NCI-H774 (cell line): ENCODE measurements around the gene ARR3.
"Not testable (repeated sequence)": the region's sequence is repeated elsewhere in the genome, so short reads cannot be mapped to it uniquely, and the experiment has no call there.

Experiments
- DNase-seq: peaks from one replicate; lab custom pipeline; 2025; lab: John Stamatoyannopoulos, UW

The ARR3 gene

DNA sequence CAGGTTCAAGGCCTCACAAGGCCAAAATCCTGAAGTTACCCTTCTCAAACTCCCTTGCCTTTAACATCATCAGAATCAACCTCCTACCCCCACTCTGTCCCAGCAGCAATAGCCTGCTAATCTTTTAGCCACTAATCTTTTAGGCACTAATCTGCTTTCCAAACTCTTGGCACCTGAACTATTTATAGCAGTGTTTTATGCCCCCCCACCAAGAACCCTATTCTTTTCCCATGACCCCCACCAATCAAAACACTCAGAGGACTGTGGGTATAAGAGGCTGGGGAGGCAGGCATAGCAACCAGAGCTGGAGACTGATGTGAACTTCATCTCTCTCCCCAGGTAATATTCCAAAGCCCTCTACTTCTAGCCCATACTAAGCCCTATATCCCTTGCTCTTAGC, at the start of gene ARR3:
Gene ARR3, plus strand, starts transcription at position 301 of the 400 bp plus-strand sequence. CDS start 1,052 bp downstream, outside the sequence.
- DNase-seq = no peak

- DNase-seq = no peak
Measured at GRCh38 chrX:70219938-70220764, 48.0 kb upstream of the ARR3 start.

DNA sequence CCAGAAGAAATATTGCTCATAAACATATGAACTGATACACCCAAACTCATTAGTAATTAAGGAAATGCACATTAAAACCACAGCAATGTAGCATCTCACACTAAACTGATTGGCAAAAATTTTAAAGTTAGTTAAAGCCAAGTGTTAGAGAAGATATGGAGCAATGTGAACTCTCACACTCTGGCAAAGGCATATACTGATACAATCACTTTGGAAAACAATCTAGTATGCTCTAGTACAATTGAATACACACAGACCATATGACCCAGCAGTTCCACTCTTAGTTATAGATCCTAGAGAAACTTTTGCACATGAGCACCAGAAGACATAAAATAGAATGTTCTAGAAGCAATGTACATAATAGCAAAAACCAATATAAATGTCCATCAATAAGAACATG, 42.1 kb upstream of the ARR3 start:
- DNase-seq = no peak

- no peak for DNase-seq
Measured at GRCh38 chrX:70226687-70227086, 41.4 kb upstream of the ARR3 start.

- DNase-seq = no peak
Measured at GRCh38 chrX:70231666-70232065, 36.5 kb upstream of the ARR3 start.

DNA sequence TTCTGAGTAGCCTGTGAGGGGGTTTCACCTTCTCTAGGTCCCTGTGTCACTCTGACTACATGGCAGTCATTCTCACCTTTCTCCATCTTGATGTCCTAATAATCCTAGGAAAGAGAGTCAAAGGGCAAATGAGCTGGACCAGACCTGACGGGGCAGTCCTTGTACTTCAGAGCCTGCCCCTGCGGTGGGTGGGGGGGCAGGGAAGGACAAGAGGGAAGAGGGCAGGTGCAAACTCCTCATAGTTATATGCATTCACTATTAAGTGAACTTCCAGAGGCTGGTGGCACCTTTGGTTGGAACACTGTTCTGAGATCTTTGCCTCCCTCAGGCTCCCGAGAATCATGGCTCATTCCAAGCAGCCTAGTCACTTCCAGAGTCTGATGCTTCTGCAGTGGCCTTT, 33.8 kb upstream of the ARR3 start, which contains the start of gene AWAT1:
Gene AWAT1, plus strand, starts transcription at position 301 of the 400 bp plus-strand sequence. Its CDS starts 41 bp downstream, at position 342.
- DNase-seq = no peak

GRCh38 chrX:70240751-70241150, 27.4 kb upstream of the ARR3 start:
- DNase-seq = no peak

DNA sequence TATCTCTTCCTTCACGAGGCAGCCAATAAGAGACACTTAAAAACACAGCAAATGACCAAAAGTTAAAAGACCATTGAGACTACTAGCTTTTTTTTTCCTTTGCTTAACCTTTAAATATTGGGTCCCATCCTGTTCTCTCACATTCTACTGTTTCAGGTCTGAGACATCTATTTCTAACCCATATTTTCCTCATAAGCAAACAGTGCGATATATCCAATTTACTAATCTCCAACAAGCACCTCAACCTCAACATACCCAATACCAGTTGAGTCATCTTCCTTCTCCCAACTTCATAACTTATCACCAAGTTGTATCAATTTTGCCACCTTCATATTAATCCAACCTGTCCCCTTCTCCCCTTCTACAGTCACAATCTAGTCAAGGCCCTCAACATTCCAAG, 26.6 kb upstream of the ARR3 start:
- no peak for DNase-seq

GRCh38 chrX:70243601-70244000, 24.5 kb upstream of the ARR3 start:
- not testable (repeated sequence) for DNase-seq

DNA sequence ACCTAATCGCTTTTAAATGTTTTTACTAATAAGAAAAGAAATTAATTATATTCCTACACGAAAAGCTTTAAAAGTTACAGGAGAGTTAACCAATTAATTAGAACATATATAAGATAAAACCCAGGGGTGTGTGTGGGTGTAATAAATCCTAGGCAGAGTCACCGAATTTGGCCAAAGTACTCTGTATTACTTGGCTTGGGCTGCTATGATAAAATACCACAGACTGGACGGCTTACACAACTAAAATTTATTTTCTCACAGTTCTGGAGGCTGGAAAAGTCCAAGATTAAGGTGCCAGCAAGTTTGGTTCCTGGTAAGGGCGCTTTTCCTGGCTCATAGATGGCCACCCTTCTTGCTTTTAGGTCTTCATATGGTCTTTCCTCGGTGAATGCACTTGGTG, 23.3 kb upstream of the ARR3 start:
- no peak for DNase-seq

DNA sequence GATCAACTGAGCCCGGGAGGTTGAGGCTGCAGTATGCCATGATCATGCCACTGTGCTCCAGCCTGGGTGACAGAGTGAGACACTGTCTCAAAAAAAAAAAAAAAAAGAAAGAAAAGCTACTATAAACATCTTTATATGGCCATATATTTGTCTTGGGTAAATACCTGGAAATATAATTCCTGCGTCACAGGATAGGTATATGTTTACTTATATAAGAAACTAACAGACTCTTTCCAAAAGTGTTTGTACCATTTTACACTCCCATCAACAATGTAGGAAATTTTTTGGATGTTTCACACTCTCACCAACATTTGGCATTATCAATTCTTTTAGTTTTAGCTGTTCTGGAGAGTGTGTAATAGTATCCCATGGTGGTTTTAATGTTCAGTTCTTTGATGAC, 20.9 kb upstream of the ARR3 start:
- no peak for DNase-seq

DNA sequence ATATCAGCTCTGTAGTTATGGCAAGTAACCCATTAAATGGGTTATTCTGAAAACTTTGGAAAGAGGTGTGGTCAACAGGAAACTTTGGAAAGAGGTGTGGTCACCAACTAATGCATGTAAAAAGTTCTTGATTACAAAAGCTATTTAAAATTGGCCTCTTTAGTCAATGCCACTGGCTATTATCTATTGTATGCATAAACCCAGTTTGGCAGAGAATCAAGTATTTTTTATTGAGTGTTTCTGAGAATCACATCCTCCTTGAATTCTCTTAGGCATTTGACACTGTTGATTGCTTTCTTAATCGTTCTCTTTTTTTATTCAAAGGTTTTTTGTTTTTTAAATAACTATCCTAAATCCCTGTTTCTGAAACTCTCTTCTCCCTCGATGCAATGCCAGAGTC, 15.6 kb upstream of the ARR3 start:
- DNase-seq = no peak

GRCh38 chrX:70253377-70254062, 14.6 kb upstream of the ARR3 start:
- DNase-seq = no peak

GRCh38 chrX:70254063-70254400, 14.1 kb upstream of the ARR3 start:
- DNase-seq = no peak

GRCh38 chrX:70254909-70255308, 13.2 kb upstream of the ARR3 start:
- DNase-seq = no peak

DNA sequence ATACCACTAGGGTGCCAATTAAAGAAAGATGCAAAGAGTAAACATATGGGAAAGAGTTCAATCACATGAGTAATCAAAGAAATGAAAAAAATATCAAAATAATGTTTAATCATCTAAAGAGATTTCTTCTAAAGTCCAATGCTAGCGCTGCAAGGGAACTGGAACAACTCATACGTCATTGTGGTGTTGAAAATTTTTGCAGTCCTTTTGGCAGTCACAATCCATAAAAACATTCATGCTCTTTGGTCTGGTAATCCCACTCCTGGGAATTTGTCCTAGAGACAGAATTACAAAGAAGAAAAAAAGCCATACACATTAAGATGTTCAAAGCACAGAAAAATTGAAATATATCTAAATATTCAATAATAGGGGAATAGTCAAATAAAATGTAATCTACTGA, 12.7 kb upstream of the ARR3 start:
- no peak for DNase-seq

GRCh38 chrX:70257423-70258288, 10.5 kb upstream of the ARR3 start:
- no peak for DNase-seq

DNA sequence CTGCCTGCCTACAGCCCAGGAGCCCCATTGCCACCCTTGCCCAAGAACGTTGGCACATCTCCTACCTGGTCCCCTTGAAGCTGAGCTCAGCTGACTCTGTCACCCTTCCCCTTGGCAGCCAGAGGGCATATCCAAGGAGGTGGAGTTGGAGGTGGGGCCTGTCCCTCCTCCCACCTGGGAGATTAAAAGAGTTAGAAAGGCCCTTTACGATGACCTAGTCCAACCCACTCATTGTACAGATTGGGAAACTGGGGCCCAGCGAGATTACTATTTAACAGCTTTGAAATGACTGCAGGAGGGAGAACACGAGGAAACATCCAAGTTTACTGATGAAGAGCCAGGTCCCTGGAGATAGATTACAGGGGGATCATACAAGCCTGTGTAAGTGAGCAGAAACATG, 8.0 kb upstream of the ARR3 start, which contains the start of gene P2RY4:
Gene P2RY4, minus strand, starts transcription at position 101 of the 400 bp plus-strand sequence. CDS start 580 bp downstream, outside the sequence.
- DNase-seq = no peak

DNA sequence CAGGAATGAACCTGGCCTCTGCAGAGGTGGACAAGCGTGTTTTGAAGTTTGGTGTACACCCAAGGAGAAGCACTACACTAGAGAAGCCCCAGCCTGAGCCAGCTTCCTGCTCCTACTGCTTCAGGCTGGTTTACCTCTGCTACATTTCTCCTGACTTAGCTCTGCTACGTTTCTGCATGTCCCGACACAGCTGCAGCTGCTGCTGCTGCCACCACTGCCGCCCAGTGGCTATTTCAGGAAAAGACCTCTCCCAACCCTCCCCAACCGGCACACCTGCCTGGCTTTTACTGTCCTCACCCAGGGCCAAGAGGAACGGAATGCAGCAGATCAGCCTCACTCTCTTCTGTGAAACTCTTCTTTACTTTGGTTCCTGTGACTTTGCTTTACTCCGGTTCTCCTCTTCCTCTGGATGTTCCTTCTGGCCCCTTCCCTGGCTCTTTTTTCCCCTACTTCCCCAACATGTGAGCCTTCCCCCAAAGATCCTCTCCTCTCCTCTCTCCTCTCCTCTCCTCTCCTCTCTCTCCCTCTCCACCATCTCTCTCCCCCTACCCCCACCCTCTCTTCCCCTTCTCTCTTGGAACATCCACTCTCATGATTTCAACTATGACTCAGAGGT, 5.1 kb upstream of the ARR3 start:
- no peak for DNase-seq

GRCh38 chrX:70264784-70265183, 3.4 kb upstream of the ARR3 start:
- DNase-seq = no peak

DNA sequence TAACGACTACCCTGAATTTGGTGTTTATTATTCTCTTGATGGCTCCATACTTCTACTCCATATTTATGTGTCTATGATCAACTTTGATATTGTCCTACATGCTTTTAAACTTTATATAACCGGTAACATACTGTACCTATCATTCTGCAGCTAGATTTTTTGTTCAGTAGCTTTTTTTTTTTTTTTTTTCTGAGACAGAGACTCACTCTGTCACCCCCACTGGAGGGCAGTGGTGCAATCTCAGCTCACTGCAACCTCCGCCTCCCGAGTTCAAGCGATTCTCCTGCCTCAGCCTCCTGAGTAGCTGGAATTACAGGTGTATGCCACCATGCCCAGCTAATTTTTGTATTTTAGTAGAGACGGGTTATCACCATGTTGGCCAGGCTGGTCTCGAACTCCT, 5.9 kb downstream of the ARR3 start:
- DNase-seq = not testable (repeated sequence)

- no peak for DNase-seq
Measured at GRCh38 chrX:70279081-70279480, 10.9 kb downstream of the ARR3 start.
